NCI-H2196 treated with DMSO at 0.1 percent for 48 hours (cell line): Measurements from ENCODE around the gene XKRX.

Experiments used
- DNase-seq: peaks from one replicate; lab custom pipeline; 2025; ENCODE audit not compliant: unreplicated experiment; lab: John Stamatoyannopoulos, UW

The XKRX gene

GRCh38 chrX:100928660-100929613 is at the start of gene XKRX:
Gene XKRX (minus strand): TSS chrX:100928917. CDS start chrX:100928304, 613 bp downstream.
- DNase-seq: no peak

GRCh38 chrX:100976211-100976610 is 47.5 kb upstream of the XKRX start:
- no peak for DNase-seq

- DNase-seq: no peak
These were observed 46.5 kb upstream of the XKRX start for GRCh38 chrX:100975212-100975611.

DNA sequence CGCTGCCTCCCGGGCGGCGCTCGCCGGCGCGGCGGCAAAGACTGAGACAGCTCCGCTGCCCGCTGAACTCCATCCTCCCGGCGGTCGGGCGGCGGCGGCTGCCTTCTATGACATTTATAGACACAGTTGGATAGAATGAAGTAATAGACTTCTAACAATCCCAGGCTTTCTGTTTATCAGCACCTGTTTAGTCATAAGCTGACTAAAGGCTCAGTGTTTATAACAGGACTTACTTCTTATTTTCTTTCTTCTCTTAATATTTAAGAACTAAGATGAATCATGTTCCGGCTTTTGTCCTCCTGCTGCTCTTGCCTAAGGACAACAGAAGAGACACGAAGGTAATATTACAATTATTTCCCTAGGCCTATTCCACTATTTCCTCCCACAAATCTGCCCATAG is 44.7 kb upstream of the XKRX start:
- no peak for DNase-seq

DNA sequence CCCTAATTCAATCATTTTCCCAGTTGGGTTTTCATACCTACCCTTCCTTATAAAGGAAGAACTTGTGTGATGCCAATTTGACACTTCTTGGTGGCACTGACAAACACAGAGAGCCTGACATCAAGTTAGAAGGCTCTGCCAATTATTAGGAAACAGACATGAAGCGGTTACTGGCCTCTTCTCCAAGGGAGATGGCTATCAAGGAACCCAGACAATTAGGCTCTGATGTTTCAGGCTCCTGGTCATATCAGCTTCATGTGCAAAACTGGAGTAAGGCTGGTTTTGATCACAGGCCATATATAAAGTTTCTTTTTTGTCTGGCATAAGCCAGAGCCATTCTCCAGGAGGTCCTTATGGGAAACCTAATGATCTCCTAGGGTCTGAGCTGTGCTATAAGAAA is 41.2 kb upstream of the XKRX start:
- DNase-seq: no peak

DNA sequence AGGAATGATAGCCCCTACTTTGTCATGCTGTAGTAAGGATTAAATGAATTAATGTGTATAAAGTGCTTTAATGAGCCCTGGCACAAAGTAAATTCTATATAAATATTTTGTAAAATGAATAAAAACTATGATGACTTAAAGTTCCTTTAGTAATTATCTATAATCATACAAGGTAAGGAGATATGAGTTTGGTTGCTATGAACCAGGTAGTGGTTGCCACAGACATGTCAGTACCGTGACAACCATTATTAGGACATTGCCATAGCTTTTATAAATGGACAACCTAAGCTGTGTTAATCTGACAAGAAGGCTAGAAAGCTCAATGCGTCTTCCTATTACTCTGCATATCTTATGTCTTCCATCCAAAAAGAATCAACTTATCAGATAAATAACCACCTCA is 40.7 kb upstream of the XKRX start, which contains the start of gene ARL13A:
Gene ARL13A, plus strand, starts transcription at position 301 of the 400 bp plus-strand sequence. CDS start 3,982 bp downstream, outside the sequence.
- DNase-seq: no peak

DNA sequence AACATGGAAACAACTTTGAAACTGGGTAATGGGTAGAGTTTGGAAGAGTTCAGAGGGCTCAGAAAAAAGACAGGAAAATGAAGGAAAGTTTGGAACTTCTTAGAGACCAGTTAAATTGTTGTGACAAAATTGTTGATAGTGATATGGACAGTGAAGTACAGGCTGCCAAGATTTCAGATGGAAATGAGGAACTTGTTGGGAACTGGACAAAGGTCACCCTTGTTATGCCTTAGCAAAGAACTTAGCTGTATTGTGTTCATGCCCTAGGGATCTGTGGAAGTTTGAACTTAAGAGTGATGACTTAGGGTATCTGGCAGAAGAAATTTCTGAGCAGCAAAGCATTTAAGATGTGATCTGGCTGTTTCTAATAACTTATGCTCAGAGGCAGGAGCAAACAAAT is 35.6 kb upstream of the XKRX start:
- DNase-seq: no peak

DNA sequence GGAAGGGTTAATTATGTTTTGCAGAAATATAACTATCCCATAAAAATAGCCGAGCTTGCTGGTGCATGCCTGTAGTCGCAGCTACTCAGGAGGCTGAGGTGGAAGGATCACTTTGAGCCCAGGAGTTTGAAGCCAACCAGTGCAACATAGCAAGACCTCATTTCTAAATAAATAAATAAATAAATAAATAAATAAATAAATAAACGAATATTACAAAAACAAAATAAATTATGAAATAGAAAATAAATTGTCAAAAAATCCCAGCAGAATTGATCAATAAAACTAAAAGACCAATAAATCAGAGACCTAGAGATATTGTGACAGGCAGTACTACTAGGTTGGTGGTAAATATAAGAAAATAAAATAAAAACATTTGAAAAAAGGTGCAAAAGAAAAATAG is 34.1 kb upstream of the XKRX start:
- DNase-seq: no peak

DNA sequence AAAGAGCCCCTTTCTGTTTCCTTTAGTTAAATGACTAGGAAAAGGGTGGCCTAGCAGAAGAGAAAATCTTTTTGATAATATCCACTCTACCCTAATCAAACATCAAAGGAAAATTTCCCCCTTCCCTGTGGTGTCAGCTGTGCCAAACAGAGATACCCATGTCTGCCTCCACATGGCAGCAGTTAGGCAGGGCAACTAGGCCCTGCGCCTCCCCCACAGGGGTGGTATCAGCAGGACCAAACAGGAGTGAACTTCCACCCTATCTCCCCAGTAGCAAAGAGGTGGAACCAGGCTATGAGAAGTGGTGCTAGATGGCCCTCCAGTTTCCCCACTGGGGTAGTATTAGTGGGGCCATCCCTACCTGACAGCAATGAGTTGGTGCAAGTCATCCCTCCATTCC is 19.8 kb upstream of the XKRX start:
- no peak for DNase-seq

GRCh38 chrX:100946299-100946927 is 17.7 kb upstream of the XKRX start:
- no peak for DNase-seq

DNA sequence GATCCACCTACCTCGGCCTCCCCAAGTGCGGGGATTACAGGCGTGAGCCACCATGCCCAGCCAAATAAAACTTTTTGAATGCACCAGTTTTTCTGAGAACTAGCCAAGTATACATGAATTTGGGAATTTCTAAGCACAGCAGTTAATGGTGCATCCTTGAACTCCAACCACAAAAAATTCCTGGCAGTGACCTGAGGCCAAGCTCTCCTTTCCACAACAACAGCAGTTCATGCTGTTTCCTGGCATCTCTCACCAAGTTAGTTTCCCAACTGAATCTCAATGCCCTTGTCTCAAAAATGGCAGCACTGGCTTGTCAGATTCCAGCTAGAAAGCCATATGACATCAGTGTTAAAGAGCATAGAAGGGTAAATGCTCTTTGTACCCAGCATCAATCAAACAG is 15.9 kb upstream of the XKRX start:
- DNase-seq: no peak

DNA sequence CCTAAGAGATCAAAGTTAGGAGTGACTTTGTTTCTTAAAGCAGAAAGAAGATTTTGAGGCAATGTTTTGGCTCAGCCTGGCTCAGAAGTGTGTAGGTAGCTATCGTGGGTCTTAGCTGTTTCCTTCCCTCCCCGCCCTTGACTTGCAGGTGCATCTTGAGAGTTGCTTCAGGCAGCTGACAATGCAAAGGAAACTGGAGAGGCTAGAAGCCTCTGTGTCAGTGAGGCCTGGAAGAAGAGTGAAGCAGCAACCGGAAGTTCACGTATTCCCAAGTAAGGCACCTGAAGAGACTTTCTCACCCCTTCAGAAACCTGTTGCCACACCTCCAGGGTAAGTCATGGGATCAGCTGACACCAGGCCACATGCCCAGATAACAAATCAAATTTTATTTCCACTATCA is 10.6 kb upstream of the XKRX start:
- DNase-seq: no peak

GRCh38 chrX:100935767-100936166 is 7.0 kb upstream of the XKRX start:
- DNase-seq: no peak

DNA sequence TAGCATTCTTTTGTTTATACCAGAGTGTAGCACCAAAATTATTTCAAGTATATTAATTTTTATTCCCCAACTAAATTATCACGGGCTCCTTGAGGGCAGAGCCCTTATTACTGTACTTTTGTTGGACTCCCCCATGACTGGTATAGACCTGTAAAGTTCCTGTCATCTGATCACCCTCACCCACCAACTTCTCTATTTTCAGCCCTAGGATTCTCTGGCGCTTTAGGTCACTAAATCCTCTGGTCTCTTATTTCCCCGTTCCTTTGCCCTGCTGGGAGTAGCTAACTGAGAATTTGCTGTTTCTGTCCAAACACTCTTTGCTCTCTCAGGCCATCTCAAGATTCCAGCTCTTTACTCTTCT is 3.2 kb upstream of the XKRX start:
- DNase-seq: no peak

- DNase-seq: no peak
These were observed 2.7 kb upstream of the XKRX start for GRCh38 chrX:100931218-100931924.

DNA sequence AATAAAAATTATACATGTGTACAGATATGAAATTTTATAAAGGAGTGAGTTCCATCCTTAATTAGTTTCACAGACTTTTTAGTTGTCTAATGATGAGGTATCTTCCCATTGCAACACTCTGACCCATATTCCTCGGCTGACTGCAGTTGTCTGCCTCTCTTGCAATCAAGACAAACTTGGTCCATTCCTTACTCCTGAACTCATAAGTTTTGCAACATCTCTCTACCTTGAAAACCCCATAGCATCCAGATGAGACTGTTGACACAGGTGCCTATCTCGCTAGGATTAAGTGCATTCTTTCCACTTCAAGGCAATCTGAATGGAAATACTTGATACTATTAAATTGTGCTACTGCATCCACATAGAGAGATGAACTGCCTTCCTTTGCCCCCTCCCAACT is 2.3 kb downstream of the XKRX start:
- no peak for DNase-seq

- no peak for DNase-seq
These were observed 4.3 kb downstream of the XKRX start for GRCh38 chrX:100924375-100924774.

DNA sequence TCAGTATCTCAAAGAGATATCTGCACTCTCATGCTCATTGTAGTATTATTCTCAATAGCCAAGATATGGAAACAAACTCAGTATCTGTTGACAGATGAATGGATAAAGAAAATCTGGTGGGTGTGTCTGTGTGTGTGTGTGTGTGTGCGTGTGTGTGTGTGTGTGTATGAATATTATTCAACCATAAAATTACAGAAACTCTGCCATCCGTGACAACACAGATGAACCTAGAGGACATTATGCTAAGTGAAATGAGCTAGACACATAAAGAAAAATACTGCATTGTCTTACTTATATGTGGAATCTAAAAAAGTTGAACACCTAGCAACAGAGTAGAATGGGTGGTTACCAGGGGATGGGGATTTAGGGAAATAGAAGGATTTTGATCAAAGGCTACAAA is 13.2 kb downstream of the XKRX start:
- no peak for DNase-seq

DNA sequence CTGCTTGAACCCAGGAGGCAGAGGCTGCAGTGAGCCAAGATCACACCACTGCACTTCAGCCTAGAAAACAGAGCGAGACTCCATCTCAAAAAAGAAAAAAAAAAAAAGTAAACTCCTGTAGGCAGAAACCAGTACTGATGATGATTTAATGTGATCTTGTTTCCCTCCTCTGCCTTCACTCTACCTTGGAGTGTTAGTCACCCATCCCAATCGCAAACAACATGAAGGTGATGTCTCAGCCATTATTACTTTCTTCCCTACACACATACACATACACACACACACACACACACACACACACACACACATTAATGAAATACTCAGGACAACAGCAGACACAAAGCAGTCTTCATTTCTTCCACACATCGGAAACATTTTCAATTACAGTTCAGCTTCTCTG is 15.6 kb downstream of the XKRX start:
- no peak for DNase-seq

DNA sequence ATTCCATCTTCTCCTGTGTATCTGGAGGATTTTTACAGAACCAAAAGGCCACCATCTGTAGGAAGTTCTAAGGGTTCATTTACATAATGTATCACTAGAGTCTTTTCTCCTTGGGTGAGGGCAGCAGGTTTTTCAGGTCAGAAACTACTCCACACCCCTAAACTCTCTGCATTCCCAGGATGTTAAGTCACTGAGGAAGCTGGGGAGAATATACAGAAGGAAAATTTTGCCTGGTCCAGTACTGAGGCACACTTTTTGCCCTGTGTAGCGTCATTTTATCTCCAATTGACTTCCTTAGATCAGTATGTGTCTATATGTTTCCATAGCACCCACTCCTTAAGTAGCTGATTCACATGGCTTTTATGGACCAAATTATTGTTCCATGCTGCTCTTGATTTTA is 17.0 kb downstream of the XKRX start:
- no peak for DNase-seq

- DNase-seq: no peak
These were observed 23.1 kb downstream of the XKRX start for GRCh38 chrX:100905620-100906019.

GRCh38 chrX:100904433-100904832 is 24.3 kb downstream of the XKRX start:
- DNase-seq: no peak
